Measurements from ENCODE around the gene MYOG. TPM values are rescaled to one million over a fixed set of nuclear protein-coding genes. Genes with fewer than 3 reads are reported as not detected.

The MYOG gene
- total and polyA plus RNA-seq, 2 of the 4 experiments (the other 2 are of a cell fraction), result not detected

DNA sequence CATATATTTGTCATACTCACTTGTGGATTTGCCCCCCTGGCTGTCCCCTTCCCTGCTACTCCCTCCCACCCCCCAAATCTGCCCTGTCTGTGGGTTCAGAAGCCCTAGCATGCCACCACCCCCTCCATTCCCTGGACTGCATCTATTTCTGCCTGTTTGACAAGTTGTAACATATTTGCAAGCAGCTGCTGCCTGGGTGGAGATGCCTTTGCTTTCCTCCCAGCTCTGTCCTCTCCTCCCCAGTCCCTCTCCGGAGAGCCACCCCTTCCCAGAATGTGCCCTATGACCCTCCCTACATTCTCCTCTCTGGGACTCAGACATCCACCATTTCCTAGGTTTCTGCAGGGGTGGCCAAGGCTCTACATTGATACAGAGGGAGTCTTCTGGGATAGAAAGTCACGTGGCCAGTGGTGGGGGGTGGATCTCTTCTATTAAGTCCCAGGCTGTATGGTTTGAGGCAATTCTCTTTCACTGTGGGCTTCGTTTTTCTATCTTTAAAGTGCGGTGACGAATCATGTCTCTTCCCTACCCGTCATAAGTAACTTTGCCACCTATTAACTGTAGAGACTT, 6.0 kb upstream of the MYOG start:
- H3K23ac ChIP-seq (ENCODE audit: low read depth, low read length), result no peak overlapping the region
- H3K4me2 ChIP-seq (ENCODE audit: low read depth, low read length), result no peak overlapping the region
- H2BK120ac ChIP-seq (ENCODE audit: low read depth, low read length), result no peak overlapping the region
- BruUV-seq (replicated peaks), result no TSS peak
- peaks cover 56% of the 10 kb centered on the region for H3K27me3 ChIP-seq (ENCODE audit: control insufficient read depth, insufficient read depth, low read length)
- H2AK9ac ChIP-seq (replicated peaks; ENCODE audit: low read depth, low read length, poor library complexity), result no peak overlapping the region
- dilution Hi-C loops (cut with HindIII; ENCODE audit: low sequenced_read_pairs, unreplicated experiment) (no loop called here), intact Hi-C loops (cut with micrococcal nuclease) (no loop called here), in situ Hi-C loops (cut with MboI; ENCODE audit: low sequenced_read_pairs) (no loop called here)
- H3K18ac ChIP-seq (ENCODE audit: low read depth, low read length), result no peak overlapping the region
- H3K4ac ChIP-seq (ENCODE audit: low read depth, low read length), result no peak overlapping the region
- DNase-seq (no peak), ATAC-seq (ENCODE audit: low read depth) (no peak)
- no peaks in the 10 kb centered on the region for H3K4me1 ChIP-seq (ENCODE audit: control insufficient read depth, insufficient read depth, low read length)
- H3K4me3 ChIP-seq (ENCODE audit: insufficient read depth, low read depth, low read length), result no peak overlapping the region
- TF ChIP-seq, protein P1, sequence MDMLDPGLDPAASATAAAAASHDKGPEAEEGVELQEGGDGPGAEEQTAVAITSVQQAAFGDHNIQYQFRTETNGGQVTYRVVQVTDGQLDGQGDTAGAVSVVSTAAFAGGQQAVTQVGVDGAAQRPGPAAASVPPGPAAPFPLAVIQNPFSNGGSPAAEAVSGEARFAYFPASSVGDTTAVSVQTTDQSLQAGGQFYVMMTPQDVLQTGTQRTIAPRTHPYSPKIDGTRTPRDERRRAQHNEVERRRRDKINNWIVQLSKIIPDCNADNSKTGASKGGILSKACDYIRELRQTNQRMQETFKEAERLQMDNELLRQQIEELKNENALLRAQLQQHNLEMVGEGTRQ (IDR thresholded peaks at IDR 0.05; ENCODE audit: low read depth, low read length), result no peak
- TF ChIP-seq RFX5 (IDR thresholded peaks at IDR 0.05; ENCODE audit: low read depth, low read length), result no peak
- TF ChIP-seq SMC3 (IDR thresholded peaks at IDR 0.05; ENCODE audit: low read depth, low read length), result no peak
- no peak for TF ChIP-seq RAD21 (IDR thresholded peaks at IDR 0.05; ENCODE audit: low read length)
- no peak for TF ChIP-seq MXI1 (IDR thresholded peaks at IDR 0.05; ENCODE audit: borderline replicate concordance, low read depth, low read length)
- no peak for TF ChIP-seq BHLHE40 (IDR thresholded peaks at IDR 0.05; ENCODE audit: low read depth, low read length)
- TF ChIP-seq FOS (IDR thresholded peaks at IDR 0.05; ENCODE audit: low read depth, low read length), result no peak
- no peak for TF ChIP-seq CEBPB (IDR thresholded peaks at IDR 0.05; ENCODE audit: low read depth, low read length)
- TF ChIP-seq NFE2L2 (IDR thresholded peaks at IDR 0.05; ENCODE audit: low read depth, low read length), result no peak
- H3K14ac ChIP-seq (replicated peaks; ENCODE audit: low read depth, low read length), result no peak overlapping the region
- H2BK20ac ChIP-seq (ENCODE audit: low read depth, low read length), result no peak overlapping the region
- H3K36me3 ChIP-seq (ENCODE audit: control insufficient read depth, insufficient read depth, low read length), result no peaks in the 10 kb centered on the region
- no peak overlapping the region for H3K27ac ChIP-seq (ENCODE audit: insufficient read depth, low read length)
- ChIA-PET CTCF (no interaction called here), POLR2A (ENCODE audit: unreplicated experiment) (no interaction called here)
- H4K20me1 ChIP-seq (ENCODE audit: insufficient read depth, low read length), result no peaks in the 10 kb centered on the region
- no peaks in the 10 kb centered on the region for H3K9me1 ChIP-seq (ENCODE audit: insufficient read depth, low read length)
- H3K9me3 ChIP-seq (ENCODE audit: control insufficient read depth, insufficient read depth, low read length), result peaks cover 9% of the 10 kb centered on the region
- 46% methylated on average over 3 of the region's 6 CpGs; no CpG with 5 or more reads in 1 of the 2 experiments for WGBS, 2 experiments (ENCODE audit: extremely low coverage in 2 of 2, insufficient read length in 1 of 2)
- no peak overlapping the region for H3K56ac ChIP-seq (ENCODE audit: extremely low read depth, insufficient read depth, low read length)
- no peak overlapping the region for H2BK15ac ChIP-seq (ENCODE audit: low read depth, low read length)
- no peak overlapping the region for H4K5ac ChIP-seq (ENCODE audit: low read depth, low read length)
- H4K8ac ChIP-seq (ENCODE audit: low read depth in 2 of 2, low read length in 2 of 2), result no peak overlapping the region
- no peak overlapping the region for H4K91ac ChIP-seq (ENCODE audit: insufficient read depth, low read depth, low read length)
- H3K9ac ChIP-seq (ENCODE audit: low read depth, low read length), result no peak overlapping the region
- no peak overlapping the region for H2BK5ac ChIP-seq (ENCODE audit: low read depth, low read length, poor library complexity, severe bottlenecking)
- no peak overlapping the region for H2AK5ac ChIP-seq (ENCODE audit: low read depth, low read length)
- H3K79me1 ChIP-seq (ENCODE audit: low read depth in 1 of 2, low read length in 2 of 2), result no peaks in the 10 kb centered on the region
- no peak overlapping the region for H2AFZ ChIP-seq (replicated peaks; ENCODE audit: low read length, poor library complexity)

Measured in IMR-90 (cell line).